Measurements from ENCODE around the gene UBB.
"Not testable (repeated sequence)": the region's sequence is repeated elsewhere in the genome, so short reads cannot be mapped to it uniquely, and the experiment has no call there.

GRCh38 chr17:16392491-16392890 lies 11.6 kb downstream of the UBB start:
- TF ChIP-seq CTCF (IDR thresholded peaks at IDR 0.05; ENCODE audit: insufficient read depth, low read depth, low read length); EZH2 (IDR thresholded peaks at IDR 0.05; ENCODE audit: insufficient read depth, low read length): not testable (repeated sequence)
